H9 (cell line): ENCODE results near the gene TRIO. TPM values are rescaled to one million over a fixed set of nuclear protein-coding genes. Genes with fewer than 3 reads are reported as not detected.

Experiments used
- DNase-seq: peaks from one replicate; pipeline ENCODE4 v3.0.0-alpha.2; 2017
- H2AFZ ChIP-seq: one replicate; pipeline ENCODE4 v1.6.1; 2013; ENCODE audit warnings: mild to moderate bottlenecking, low read length, control low read depth, moderate library complexity
- H2AK5ac ChIP-seq: 2 replicates; pipeline ENCODE4 v1.6.1; 2013; ENCODE audit warnings: low read length, control low read depth, mixed read lengths; ENCODE audit not compliant: insufficient read length
- H2BK120ac ChIP-seq: one replicate; pipeline ENCODE4 v1.6.1; 2013; ENCODE audit warnings: low read depth, mild to moderate bottlenecking, low read length, control low read depth, inconsistent platforms; ENCODE audit not compliant: poor library complexity, severe bottlenecking
- H2BK12ac ChIP-seq: 2 replicates; pipeline ENCODE4 v1.6.1; 2013; ENCODE audit warnings: low read length, control low read depth, mixed read lengths, low read depth; ENCODE audit not compliant: insufficient read length
- H2BK15ac ChIP-seq: 2 replicates; pipeline ENCODE4 v1.6.1; 2013; ENCODE audit warnings: low read depth, low read length, control low read depth
- H2BK20ac ChIP-seq: one replicate; pipeline ENCODE4 v1.6.1; 2013; ENCODE audit warnings: low read depth, mild to moderate bottlenecking, low read length, control low read depth, inconsistent platforms; ENCODE audit not compliant: poor library complexity, severe bottlenecking
- H2BK5ac ChIP-seq: 2 replicates; pipeline ENCODE4 v1.6.1; 2013; ENCODE audit warnings: low read length, control low read depth, mixed read lengths; ENCODE audit not compliant: insufficient read length
- H3K14ac ChIP-seq: 2 replicates; pipeline ENCODE4 v1.6.1; 2013; ENCODE audit warnings: low read length, control low read depth; ENCODE audit not compliant: insufficient read depth
- H3K18ac ChIP-seq: 2 replicates; pipeline ENCODE4 v1.6.1; 2013; ENCODE audit warnings: low read depth, mild to moderate bottlenecking, mixed read lengths, low read length, control low read depth; ENCODE audit not compliant: insufficient read length
- H3K23ac ChIP-seq: 2 replicates; pipeline ENCODE4 v1.6.1; 2013; ENCODE audit warnings: low read length, control low read depth, mixed read lengths, low read depth; ENCODE audit not compliant: insufficient read length
- H3K23me2 ChIP-seq: 2 replicates; pipeline ENCODE4 v1.6.1; 2013; ENCODE audit warnings: low read depth, mild to moderate bottlenecking, mixed read lengths, low read length, control low read depth; ENCODE audit not compliant: insufficient read length, poor library complexity, severe bottlenecking
- H3K27ac ChIP-seq: 2 replicates; pipeline ENCODE4 v1.5.1; 2013; ENCODE audit warnings: low read length, control low read depth, mixed read lengths, low read depth; ENCODE audit not compliant: insufficient read length
- H3K27me3 ChIP-seq: 2 replicates; pipeline ENCODE4 v1.6.1; 2013; ENCODE audit warnings: low read length, control low read depth, inconsistent platforms; ENCODE audit not compliant: insufficient read depth
- H3K4ac ChIP-seq: 2 replicates; pipeline ENCODE4 v1.6.1; 2013; ENCODE audit warnings: low read depth, mild to moderate bottlenecking, control low read depth, inconsistent platforms, low read length, moderate library complexity
- H3K4me1 ChIP-seq: 2 replicates; pipeline ENCODE4 v1.6.1; 2013; ENCODE audit warnings: low read length, control low read depth, inconsistent platforms; ENCODE audit not compliant: insufficient read depth
- H3K4me2 ChIP-seq: 2 replicates; pipeline ENCODE4 v1.6.1; 2013; ENCODE audit warnings: low read length, control low read depth, mixed read lengths; ENCODE audit not compliant: insufficient read length, insufficient read depth
- H3K56ac ChIP-seq: 2 replicates; pipeline ENCODE4 v1.6.1; 2013; ENCODE audit warnings: low read depth, mild to moderate bottlenecking, mixed read lengths, low read length, control low read depth; ENCODE audit not compliant: insufficient read length
- H3K79me1 ChIP-seq: 2 replicates; pipeline ENCODE4 v1.6.1; 2013; ENCODE audit warnings: low read depth, mild to moderate bottlenecking, moderate library complexity, low read length, control low read depth, inconsistent platforms; ENCODE audit not compliant: insufficient read depth, poor library complexity, severe bottlenecking
- H3K79me2 ChIP-seq: 2 replicates; pipeline ENCODE4 v1.6.1; 2013; ENCODE audit warnings: low read length, control low read depth, inconsistent platforms; ENCODE audit not compliant: insufficient read depth
- H3K9ac ChIP-seq: 2 replicates; pipeline ENCODE4 v1.6.1; 2013; ENCODE audit warnings: low read length, control low read depth, mixed read lengths; ENCODE audit not compliant: insufficient read length; ENCODE audit errors: extremely low read depth
- H3K9me3 ChIP-seq: one replicate; pipeline ENCODE4 v1.6.1; 2013; ENCODE audit warnings: low read depth, low read length, inconsistent platforms; ENCODE audit not compliant: control insufficient read depth
- H3T11ph ChIP-seq: one replicate; pipeline ENCODE4 v1.6.1; 2013; ENCODE audit warnings: mild to moderate bottlenecking, low read length, control low read depth, inconsistent platforms
- H4K20me1 ChIP-seq: one replicate; pipeline ENCODE4 v1.6.1; 2013; ENCODE audit not compliant: control insufficient read depth, insufficient read length, insufficient read depth
- H4K5ac ChIP-seq: 2 replicates; pipeline ENCODE4 v1.6.1; 2013; ENCODE audit warnings: low read depth, mild to moderate bottlenecking, mixed read lengths, low read length, control low read depth; ENCODE audit not compliant: insufficient read length
- H4K8ac ChIP-seq: replicated peaks from 2 replicates; pipeline ENCODE4 v1.6.1; 2013; ENCODE audit warnings: low read length, control low read depth, mixed read lengths, low read depth; ENCODE audit not compliant: insufficient read length
- H4K91ac ChIP-seq: 2 replicates; pipeline ENCODE4 v1.6.1; 2013; ENCODE audit warnings: low read depth, mild to moderate bottlenecking, moderate library complexity, mixed read lengths, low read length, control low read depth; ENCODE audit not compliant: insufficient read length
- H3K27ac Mint-ChIP-seq, 3 experiments: 2 replicates in 2 of 3; 3 replicates in 1 of 3; pipeline ENCODE4 v1.8.0; 2020 to 2021; ENCODE audit warnings: mixed read lengths in 3 of 3, mild to moderate bottlenecking in 1 of 3, moderate library complexity in 1 of 3
- H3K27me3 Mint-ChIP-seq: 2 replicates; pipeline ENCODE4 v1.8.0; 2021; ENCODE audit warnings: low read depth, mild to moderate bottlenecking, moderate library complexity, mixed read lengths
- H3K36me3 Mint-ChIP-seq, 3 experiments: 2 replicates in 2 of 3; 3 replicates in 1 of 3; pipeline ENCODE4 v1.8.0; 2020 to 2021; ENCODE audit warnings: low read depth in 3 of 3, mixed read lengths in 3 of 3; ENCODE audit not compliant: insufficient read depth in 1 of 3
- H3K4me1 Mint-ChIP-seq, 2 experiments: 2 replicates each; pipeline ENCODE4 v1.8.0; 2020; ENCODE audit warnings: mixed read lengths in 2 of 2
- H3K4me3 Mint-ChIP-seq, 2 experiments: 2 replicates in 1 of 2; 3 replicates in 1 of 2; pipeline ENCODE4 v1.8.0; 2020 to 2021; ENCODE audit warnings: mild to moderate bottlenecking in 2 of 2, mixed read lengths in 2 of 2, moderate library complexity in 1 of 2
- H3K9me3 Mint-ChIP-seq, 2 experiments: 2 replicates in 1 of 2; 3 replicates in 1 of 2; pipeline ENCODE4 v1.8.0; 2020; ENCODE audit warnings: mild to moderate bottlenecking in 2 of 2, mixed read lengths in 2 of 2, moderate library complexity in 1 of 2
- WGBS: extraction: QIAGEN DNeasy Blood & Tissue Kit; methylation state at CpG from one replicate; pipeline ENCODE4 v1.1.7; 2013; ENCODE audit warnings: missing lambda C conversion rate, low lambda C conversion rate, mixed read lengths; ENCODE audit not compliant: insufficient read length; ENCODE audit errors: extremely low coverage; 5-methylcytosine and 5-hydroxymethylcytosine counted together
- total RNA-seq: library from RNA; stranded (reverse); gene quantifications from 2 replicates; pipeline ENCODE4 v1.2.1, GENCODE V29; 2021
- TF ChIP-seq, protein P1 (sequence below): fragments of 200-600 bp; sonication (generic); conservative IDR thresholded peaks from 3 replicates; pipeline ENCODE4 v1.8.0; 2021; ENCODE audit warnings: antibody characterized with exemption, mild to moderate bottlenecking

The TRIO gene
- total RNA-seq, 1 experiment from 2014 or later: 87.8 TPM

DNA sequence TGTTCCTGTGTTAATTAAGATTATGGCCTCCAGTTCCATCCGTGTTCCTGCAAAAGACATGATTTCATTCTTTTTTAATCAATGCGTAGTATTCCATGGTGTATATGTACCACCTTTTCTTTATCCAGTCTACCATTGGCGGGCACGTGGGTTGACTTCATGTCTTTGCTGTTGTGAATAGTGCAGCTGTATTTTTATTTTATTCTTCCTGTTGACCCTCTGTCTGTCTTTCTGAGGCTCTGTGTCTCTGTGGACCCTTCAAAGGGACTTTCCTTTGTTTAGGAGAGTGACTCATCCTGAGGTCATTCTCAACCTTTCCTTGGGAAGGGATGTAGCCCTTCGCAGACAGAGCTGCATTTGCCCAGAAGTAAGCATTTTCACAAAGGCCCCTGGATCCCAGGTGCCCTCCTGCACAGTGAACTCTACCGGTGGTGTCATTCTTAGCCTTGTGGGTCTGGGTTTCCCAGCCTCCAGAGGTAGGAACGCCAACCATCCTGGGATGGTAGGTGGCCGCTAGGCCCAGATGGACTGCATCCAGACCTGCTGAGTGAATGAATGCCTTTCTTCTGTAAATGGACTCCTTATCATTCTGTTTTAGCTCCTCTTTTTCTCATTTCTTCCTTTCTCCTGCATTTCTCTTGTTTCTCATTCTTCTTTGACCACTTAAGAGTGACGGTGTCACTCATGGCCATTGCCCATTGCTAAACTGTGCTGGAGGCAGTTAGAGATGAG is 22.4 kb downstream of the TRIO start:
- H3K27me3 Mint-ChIP-seq: no peaks in the 10 kb centered on the region
- DNase-seq: no peak
- H3K27ac Mint-ChIP-seq: peak overlapping the region in 2 of 3 experiments; percentile 3 to 68; a peak in 2 of 7 replicates

More for the DNA sequence above, 22.4 kb downstream of the TRIO start:
- WGBS: no CpG with 5 or more reads among the region's 9 CpGs
- Histone ChIP-seq H3K79me1 (peaks cover 16% of the 10 kb centered on the region), H3K9ac (no peak overlapping the region), H3K14ac (peak overlapping the region; percentile 42; the same call in 1 of the 2 replicates), H3K4me2 (no peak overlapping the region), H3K27ac (no peak overlapping the region), H2BK120ac (no peak overlapping the region), H4K20me1 (no peaks in the 10 kb centered on the region), H3T11ph (no peak overlapping the region), H2BK20ac (no peak overlapping the region), H2AFZ (no peak overlapping the region), H3K4me1 (peaks cover 8% of the 10 kb centered on the region; the same call in 1 of the 2 replicates), H3K27me3 (no peaks in the 10 kb centered on the region), H4K8ac (no peak overlapping the region), H3K23me2 (no peaks in the 10 kb centered on the region), H4K91ac (peak overlapping the region; percentile 14), H2BK12ac (no peak overlapping the region), H3K9me3 (no peaks in the 10 kb centered on the region), H3K4ac (no peak overlapping the region), H2BK5ac (no peak overlapping the region), H2AK5ac (no peak overlapping the region), H3K56ac (no peak overlapping the region), H2BK15ac (no peak overlapping the region), H4K5ac (no peak overlapping the region), H3K18ac (no peak overlapping the region), H3K23ac (no peak overlapping the region), H3K79me2 (peaks cover 68% of the 10 kb centered on the region; the same call in 1 of the 2 replicates)
- Mint-ChIP-seq H3K9me3 (peaks cover 6 to 7% of the 10 kb centered on the region in 2 experiments), H3K4me3 (no peak overlapping the region), H3K36me3 (peaks cover 7 to 16% (median 11%) of the 10 kb centered on the region in 3 experiments), H3K4me1 (peaks cover 41 to 42% of the 10 kb centered on the region in 2 experiments)
- TF ChIP-seq, protein P1, sequence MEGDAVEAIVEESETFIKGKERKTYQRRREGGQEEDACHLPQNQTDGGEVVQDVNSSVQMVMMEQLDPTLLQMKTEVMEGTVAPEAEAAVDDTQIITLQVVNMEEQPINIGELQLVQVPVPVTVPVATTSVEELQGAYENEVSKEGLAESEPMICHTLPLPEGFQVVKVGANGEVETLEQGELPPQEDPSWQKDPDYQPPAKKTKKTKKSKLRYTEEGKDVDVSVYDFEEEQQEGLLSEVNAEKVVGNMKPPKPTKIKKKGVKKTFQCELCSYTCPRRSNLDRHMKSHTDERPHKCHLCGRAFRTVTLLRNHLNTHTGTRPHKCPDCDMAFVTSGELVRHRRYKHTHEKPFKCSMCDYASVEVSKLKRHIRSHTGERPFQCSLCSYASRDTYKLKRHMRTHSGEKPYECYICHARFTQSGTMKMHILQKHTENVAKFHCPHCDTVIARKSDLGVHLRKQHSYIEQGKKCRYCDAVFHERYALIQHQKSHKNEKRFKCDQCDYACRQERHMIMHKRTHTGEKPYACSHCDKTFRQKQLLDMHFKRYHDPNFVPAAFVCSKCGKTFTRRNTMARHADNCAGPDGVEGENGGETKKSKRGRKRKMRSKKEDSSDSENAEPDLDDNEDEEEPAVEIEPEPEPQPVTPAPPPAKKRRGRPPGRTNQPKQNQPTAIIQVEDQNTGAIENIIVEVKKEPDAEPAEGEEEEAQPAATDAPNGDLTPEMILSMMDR: no peak
